Stomach (tissue), 4 donors: ENCODE measurements around the gene NF1.

Source experiments
- CTCF ChIP-seq, 7 experiments: fragments of 450-650 bp in 4 of 7; fragments of 200-600 bp in 3 of 7; sonication (generic) in 3 of 7; IDR thresholded peaks; one replicate each; pipeline ENCODE4 v1.5.1; 2016 to 2019; ENCODE audit warnings: antibody characterized with exemption in 7 of 7, control low read depth in 2 of 7, mild to moderate bottlenecking in 1 of 7
- POLR2A ChIP-seq, 4 donors: fragments of 450-650 bp; IDR thresholded peaks; one replicate each; pipeline ENCODE4 v1.6.1; 2016; ENCODE audit warnings: antibody characterized with exemption in 4 of 4, control low read depth in 2 of 4, mild to moderate bottlenecking in 1 of 4, moderate library complexity in 1 of 4
- POLR2AphosphoS5 ChIP-seq, 3 donors: sonication (generic); formaldehyde crosslinking; IDR thresholded peaks; one replicate each; pipeline ENCODE4 v1.6.1; 2016; ENCODE audit warnings: antibody characterized with exemption in 3 of 3

DNA sequence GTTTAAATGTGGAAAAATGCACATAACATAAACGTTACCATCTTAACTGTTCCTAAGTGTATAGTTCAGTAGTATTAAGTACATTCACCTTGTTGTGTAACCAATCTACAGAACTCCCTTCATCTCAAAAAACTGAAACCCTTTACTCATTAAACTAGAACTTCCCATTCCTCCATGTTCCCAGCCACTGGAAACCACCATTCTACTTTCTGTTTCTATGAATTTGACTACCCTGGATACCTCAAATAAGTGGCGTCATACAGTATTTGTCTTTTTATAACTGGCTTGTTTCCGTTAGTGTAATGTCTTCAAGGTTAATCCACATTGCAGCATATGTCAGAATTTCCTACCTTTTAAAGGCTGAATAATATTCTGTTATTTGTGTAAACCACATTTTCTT lies 38.2 kb downstream of the NF1 start:
- TF ChIP-seq CTCF (IDR thresholded peaks at IDR 0.05) (no peak), POLR2AphosphoS5 (IDR thresholded peaks at IDR 0.05) (no peak), POLR2A (IDR thresholded peaks at IDR 0.05) (no peak)
